ENCODE measurements around the gene PEX7. TPM values are rescaled to one million over a fixed set of nuclear protein-coding genes. Genes with fewer than 3 reads are reported as not detected.
A peak's percentile ranks its signal among the peaks of the same experiment; 100 is the strongest.
"Not testable (repeated sequence)": the region's sequence is repeated elsewhere in the genome, so short reads cannot be mapped to it uniquely, and the experiment has no call there.

PEX7 gene
- total RNA-seq, 4 donors from 2014 or later: 3.4 to 11.0 (median 7.0) TPM; not detected in 1

- intact Hi-C loops (cut with DNase I; ENCODE audit: low total_unique reads) (no loop called here), in situ Hi-C loops (cut with MboI; ENCODE audit: low pct_ligation_motif_present in 1 of 4, low pct_unique_long_range_greater_than_20kb in 1 of 4, low sequenced_read_pairs in 3 of 4) (no loop called here)
- Histone ChIP-seq H3K4me1 (peaks cover 8 to 61% (median 34%) of the 10 kb centered on the region in 4 donors), H3K27me3 (peaks cover 3% of the 10 kb centered on the region), H3K4me3 (no peak overlapping the region), H3K9me3 (no peaks in the 10 kb centered on the region), H3K36me3 (no peaks in the 10 kb centered on the region), H3K27ac (peak overlapping the region; percentile 70 to 86 (median 78))
- 40% methylated on average over 13 of the region's 14 CpGs; no CpG with 5 or more reads in 1 of the 2 donors for WGBS, 2 donors (ENCODE audit: low coverage in 1 of 2)
- TF ChIP-seq EP300 (IDR thresholded peaks at IDR 0.05; ENCODE audit: low read depth) (no peak), CTCF (IDR thresholded peaks at IDR 0.05) (no peak)
- DNase-seq: peak; percentile 75
Measured at GRCh38 chr6:136959471-136959891, 137.1 kb downstream of the PEX7 start.

- H3K27ac ChIP-seq: peak overlapping the region; percentile 70 to 86 (median 78)
- H3K4me3 ChIP-seq; H3K27me3 ChIP-seq; H3K36me3 ChIP-seq; in situ Hi-C loops (cut with MboI; ENCODE audit: low pct_ligation_motif_present in 1 of 4, low pct_unique_long_range_greater_than_20kb in 1 of 4, low sequenced_read_pairs in 3 of 4); H3K9me3 ChIP-seq; intact Hi-C loops (cut with DNase I; ENCODE audit: low total_unique reads): not testable (repeated sequence)
- DNase-seq: peak; percentile 62
- WGBS, 2 donors (ENCODE audit: low coverage in 1 of 2): 69% methylated on average over 6 of the region's 6 CpGs; no CpG with 5 or more reads in 1 of the 2 donors
- peaks cover 8 to 65% (median 37%) of the 10 kb centered on the region in 4 donors for H3K4me1 ChIP-seq
Measured at GRCh38 chr6:136959935-136960334, 137.5 kb downstream of the PEX7 start.

GRCh38 chr6:136960781-136961180, 138.4 kb downstream of the PEX7 start:
- H3K4me3 ChIP-seq: no peak overlapping the region
- intact Hi-C loops (cut with DNase I; ENCODE audit: low total_unique reads) (no loop called here), in situ Hi-C loops (cut with MboI; ENCODE audit: low pct_ligation_motif_present in 1 of 4, low pct_unique_long_range_greater_than_20kb in 1 of 4, low sequenced_read_pairs in 3 of 4) (no loop called here)
- peak overlapping the region; percentile 70 to 86 (median 78) for H3K27ac ChIP-seq
- 69 to 87% methylated on average over 3 of the region's 3 CpGs for WGBS, 2 donors (ENCODE audit: low coverage in 1 of 2)
- H3K9me3 ChIP-seq: no peaks in the 10 kb centered on the region
- no peak for DNase-seq
- peaks cover 8 to 70% (median 39%) of the 10 kb centered on the region in 4 donors for H3K4me1 ChIP-seq
- TF ChIP-seq CTCF (IDR thresholded peaks at IDR 0.05) (no peak), POLR2A (IDR thresholded peaks at IDR 0.05) (no peak), EP300 (IDR thresholded peaks at IDR 0.05; ENCODE audit: low read depth) (no peak), POLR2AphosphoS5 (IDR thresholded peaks at IDR 0.05) (no peak)
- no peaks in the 10 kb centered on the region for H3K36me3 ChIP-seq
- peaks cover 3% of the 10 kb centered on the region for H3K27me3 ChIP-seq

- Histone ChIP-seq H3K36me3 (no peaks in the 10 kb centered on the region), H3K4me1 (peaks cover 8 to 72% (median 39%) of the 10 kb centered on the region in 4 donors), H3K27ac (peak overlapping the region; percentile 70 to 86 (median 78)), H3K4me3 (no peak overlapping the region), H3K9me3 (no peaks in the 10 kb centered on the region), H3K27me3 (peaks cover 3% of the 10 kb centered on the region)
- intact Hi-C loops (cut with DNase I; ENCODE audit: low total_unique reads): no loop called here
- no peak for DNase-seq
- no peak for TF ChIP-seq POLR2A (IDR thresholded peaks at IDR 0.05)
- TF ChIP-seq EP300 (IDR thresholded peaks at IDR 0.05; ENCODE audit: low read depth): no peak
- no peak for TF ChIP-seq CTCF (IDR thresholded peaks at IDR 0.05)
- no peak for TF ChIP-seq POLR2AphosphoS5 (IDR thresholded peaks at IDR 0.05)
- in situ Hi-C loops (cut with MboI; ENCODE audit: low pct_ligation_motif_present in 1 of 4, low pct_unique_long_range_greater_than_20kb in 1 of 4, low sequenced_read_pairs in 3 of 4): no loop called here
- WGBS, 2 donors (ENCODE audit: low coverage in 1 of 2): 50 to 53% methylated on average over 4 to 5 of the region's 5 CpGs
Measured at GRCh38 chr6:136961848-136962247, 139.5 kb downstream of the PEX7 start.

- WGBS, 2 donors (ENCODE audit: low coverage in 1 of 2): 32 to 45% methylated on average over 4 of the region's 4 CpGs
- Histone ChIP-seq H3K4me3 (no peak overlapping the region), H3K36me3 (no peaks in the 10 kb centered on the region), H3K27ac (peak overlapping the region; percentile 70 to 86 (median 78)), H3K4me1 (peaks cover 8 to 73% (median 41%) of the 10 kb centered on the region in 4 donors), H3K27me3 (peaks cover 3% of the 10 kb centered on the region), H3K9me3 (no peaks in the 10 kb centered on the region)
- intact Hi-C loops (cut with DNase I; ENCODE audit: low total_unique reads): no loop called here
- in situ Hi-C loops (cut with MboI; ENCODE audit: low pct_ligation_motif_present in 1 of 4, low pct_unique_long_range_greater_than_20kb in 1 of 4, low sequenced_read_pairs in 3 of 4): no loop called here
- TF ChIP-seq POLR2AphosphoS5 (IDR thresholded peaks at IDR 0.05) (peak in 2 of 3 donors; percentile 45 to 59), CTCF (IDR thresholded peaks at IDR 0.05) (no peak), EP300 (IDR thresholded peaks at IDR 0.05; ENCODE audit: low read depth) (no peak), POLR2A (IDR thresholded peaks at IDR 0.05) (no peak)
- peak; percentile 52 for DNase-seq
Measured at GRCh38 chr6:136962661-136963060, 140.3 kb downstream of the PEX7 start.

All from transverse colon (tissue), 4 donors.